Measurements from ENCODE around the gene RPP38. TPM values are rescaled to one million over a fixed set of nuclear protein-coding genes. Genes with fewer than 3 reads are reported as not detected.

Gene RPP38
- total RNA-seq, 1 experiment from 2014 or later, result 12.9 TPM

DNA sequence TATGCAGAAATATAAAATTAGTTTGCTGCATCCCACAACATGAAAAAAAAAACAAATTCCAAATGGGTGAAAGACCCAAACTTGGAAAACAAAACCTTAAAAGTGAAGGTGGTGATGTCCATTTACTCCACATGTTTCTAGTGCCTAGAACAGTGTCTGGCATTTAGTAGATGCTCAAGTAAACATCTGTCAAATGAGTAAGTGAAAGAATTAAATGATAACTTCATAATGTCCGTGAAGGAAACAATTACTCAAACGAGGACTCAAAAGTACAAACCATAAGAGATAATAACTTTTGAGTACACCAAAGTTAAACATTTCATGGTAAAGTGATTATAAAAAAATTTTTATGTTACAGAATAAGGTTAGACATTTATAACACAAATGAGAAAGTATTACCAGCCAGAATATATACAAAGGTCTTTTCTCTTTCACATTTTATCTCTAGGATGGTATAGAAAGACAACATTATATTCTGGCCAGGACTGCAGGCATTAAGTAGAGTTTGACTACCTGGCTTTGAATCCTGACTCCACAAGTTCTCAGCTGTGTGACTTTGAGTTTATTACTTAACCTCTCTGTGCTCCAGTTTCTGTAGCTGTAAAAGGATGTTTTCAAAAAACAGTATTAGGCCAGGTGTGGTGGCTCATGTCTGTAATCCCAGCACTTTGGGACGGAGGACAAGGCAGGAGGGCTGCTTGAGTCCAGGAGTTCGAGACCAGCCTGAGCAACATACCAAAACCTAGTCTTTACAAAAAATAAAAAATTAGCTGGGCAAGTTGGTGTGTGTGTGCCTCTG, 50.6 kb downstream of the RPP38 start:
- in situ Hi-C loops (cut with HindIII; ENCODE audit: low sequenced_read_pairs), result no loop called here
- no peak for DNase-seq (ENCODE audit: low spot score)

DNA sequence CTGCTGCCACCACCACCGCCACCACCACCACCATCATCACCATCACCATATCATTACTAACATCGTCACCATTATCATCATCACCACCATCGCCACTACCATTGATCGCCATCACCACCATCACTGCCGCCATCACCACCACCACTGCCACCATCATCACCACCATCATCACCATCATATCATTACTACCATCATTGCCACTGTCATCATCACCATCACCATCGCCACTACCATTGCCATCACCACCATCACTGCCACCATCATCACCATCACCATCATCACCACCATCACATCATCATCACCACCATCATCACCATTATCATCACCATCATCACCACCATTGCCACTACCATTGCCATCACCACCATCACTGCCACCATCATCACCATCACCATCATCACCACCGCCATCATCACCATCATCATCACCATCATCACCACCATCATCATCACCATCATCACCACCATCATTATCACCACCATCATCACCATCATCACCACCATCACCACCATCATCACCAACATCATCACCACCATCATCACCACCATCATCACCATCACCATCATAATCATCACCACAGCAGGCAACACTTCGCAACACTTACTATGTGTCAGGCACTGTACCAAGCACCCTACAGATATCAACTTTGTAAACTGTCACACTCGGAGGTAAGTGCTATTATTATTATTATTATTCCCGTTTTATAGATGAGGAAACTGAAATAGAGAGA, 52.1 kb downstream of the RPP38 start:
- in situ Hi-C loops (cut with HindIII; ENCODE audit: low sequenced_read_pairs), result no loop called here

DNA sequence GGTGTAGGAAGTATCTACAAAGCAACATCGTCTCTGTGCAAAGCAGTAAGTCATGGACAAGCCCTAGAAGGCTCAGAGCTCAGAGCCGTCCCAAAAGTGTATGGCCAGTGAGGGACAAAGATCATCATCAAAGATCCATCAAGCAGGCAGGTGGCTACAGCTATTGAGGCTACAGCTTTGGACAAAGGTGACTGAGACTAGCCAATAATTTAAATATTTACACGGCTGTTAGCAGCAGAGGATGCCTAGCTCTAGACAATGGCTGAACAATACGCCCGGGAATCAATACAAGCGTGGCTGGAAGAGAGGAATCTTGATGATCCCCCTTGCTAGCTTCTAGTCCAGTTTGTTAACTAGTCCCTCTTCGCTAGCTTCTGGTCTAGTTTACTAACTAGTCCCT, 53.4 kb downstream of the RPP38 start:
- in situ Hi-C loops (cut with HindIII; ENCODE audit: low sequenced_read_pairs), result no loop called here
- DNase-seq (ENCODE audit: low spot score), result no peak

More for the DNA sequence above, 52.1 kb downstream of the RPP38 start:
- DNase-seq (ENCODE audit: low spot score), result no peak

DNA sequence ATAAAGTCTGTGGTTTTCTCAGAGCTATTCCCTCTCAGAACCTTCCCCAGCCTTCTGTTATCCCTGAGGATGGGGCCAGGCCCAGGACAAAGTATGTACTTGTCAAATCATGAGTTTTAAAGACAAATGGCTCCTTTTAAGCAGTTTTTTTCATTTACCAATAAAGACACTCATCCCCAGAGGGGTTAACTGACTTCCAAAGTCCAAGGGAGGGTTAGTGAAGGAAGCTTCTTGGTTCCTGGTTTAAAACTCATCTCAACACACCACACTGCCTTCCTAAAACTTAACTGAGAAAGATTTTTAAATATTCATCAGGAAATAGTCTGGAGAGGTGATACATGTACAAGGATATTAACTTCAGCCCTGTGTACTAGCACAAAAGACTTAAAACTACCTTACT, 55.4 kb downstream of the RPP38 start:
- no peak for DNase-seq (ENCODE audit: low spot score)

More for the DNA sequence above, 55.4 kb downstream of the RPP38 start:
- in situ Hi-C loops (cut with HindIII; ENCODE audit: low sequenced_read_pairs), result no loop called here

Other genes starting within 250 kb of the RPP38 start
- 31.0 and 44.0 TPM in 2 replicates for gene SUV39H2, start 218.5 kb upstream of the RPP38 start, total RNA-seq (2014; rRNA removed; shearing (Covaris generic))
- 6.6 and 10.8 TPM in 2 replicates for gene DCLRE1C, start 143.3 kb upstream of the RPP38 start, total RNA-seq (2014; rRNA removed; shearing (Covaris generic))
- gene MEIG1, start 138.0 kb upstream of the RPP38 start, total RNA-seq (2014; rRNA removed; shearing (Covaris generic)), result not detected in 2 replicates
- gene OLAH, start 53.4 kb upstream of the RPP38 start, total RNA-seq (2014; rRNA removed; shearing (Covaris generic)), result not detected in 2 replicates
- gene ACBD7, start 8.6 kb upstream of the RPP38 start, total RNA-seq (2014; rRNA removed; shearing (Covaris generic)), result 7.3 and 13.1 TPM in 2 replicates
- 11.7 and 17.9 TPM in 2 replicates for gene NMT2, start 71.3 kb downstream of the RPP38 start, total RNA-seq (2014; rRNA removed; shearing (Covaris generic))

All from G401 (cell line).